RWPE1 (cell line): ENCODE results near the gene CCDC170.

Source experiments
- CTCF ChIA-PET: fragments of 350-600 bp; sonication (Branson Sonifier 250); formaldehyde crosslinking; extraction: SDS; loops from one replicate; lab custom pipeline; 2021; lab: Yijun Ruan, JAX
- POLR2A ChIA-PET: fragments of 400-600 bp; formaldehyde crosslinking; extraction: SDS; loops from one replicate; lab custom pipeline; 2020; ENCODE audit warnings: antibody characterized with exemption; ENCODE audit not compliant: low non-redundant PET; lab: Yijun Ruan, JAX
- DNase-seq: peaks from one replicate; pipeline ENCODE4 v3.0.0; 2012; ENCODE audit warnings: low spot score
- H3K27ac ChIP-seq: fragments of 450-650 bp; 2 replicates; pipeline ENCODE4 v1.5.1; 2017
- CTCF ChIP-seq: fragments of 450-650 bp; conservative IDR thresholded peaks from 2 replicates; pipeline ENCODE4 v1.5.1; 2017; ENCODE audit warnings: low read depth, mild to moderate bottlenecking

Gene CCDC170

GRCh38 chr6:151656392-151656791, 162.6 kb downstream of the CCDC170 start:
- ChIA-PET CTCF (no interaction called here), POLR2A (no interaction called here)
- no peak for TF ChIP-seq CTCF
- no peak for DNase-seq
- no peak overlapping the region for H3K27ac ChIP-seq

- no peak for DNase-seq
- TF ChIP-seq CTCF: no peak
- POLR2A ChIA-PET: no interaction called here
- CTCF ChIA-PET: no interaction called here
- H3K27ac ChIP-seq: no peak overlapping the region
These were observed 164.3 kb downstream of the CCDC170 start for GRCh38 chr6:151658091-151658490.

- no peak overlapping the region for H3K27ac ChIP-seq
- ChIA-PET CTCF (no interaction called here), POLR2A (no interaction called here)
- DNase-seq: no peak
- no peak for TF ChIP-seq CTCF
These were observed 165.4 kb downstream of the CCDC170 start for GRCh38 chr6:151659212-151659611.

- no peak for TF ChIP-seq CTCF
These were observed 167.7 kb downstream of the CCDC170 start for GRCh38 chr6:151661509-151661908.

GRCh38 chr6:151661928-151662327, 168.1 kb downstream of the CCDC170 start:
- POLR2A ChIA-PET: no interaction called here

More at GRCh38 chr6:151661509-151661908, 167.7 kb downstream of the CCDC170 start:
- H3K27ac ChIP-seq: no peak overlapping the region
- ChIA-PET POLR2A (no interaction called here), CTCF (no interaction called here)
- DNase-seq: no peak

GRCh38 chr6:151663559-151663958, 169.7 kb downstream of the CCDC170 start:
- CTCF ChIA-PET: interaction anchor here (0.6 kb wide), 1 partner anchor 304 kb away, joined by 3 read pairs; no protein-coding TSS in a partner anchor
- POLR2A ChIA-PET: no interaction called here

More at GRCh38 chr6:151661928-151662327, 168.1 kb downstream of the CCDC170 start:
- H3K27ac ChIP-seq: no peak overlapping the region
- CTCF ChIA-PET: no interaction called here
- no peak for DNase-seq
- no peak for TF ChIP-seq CTCF

More at GRCh38 chr6:151663559-151663958, 169.7 kb downstream of the CCDC170 start:
- no peak for DNase-seq
- no peak overlapping the region for H3K27ac ChIP-seq
- no peak for TF ChIP-seq CTCF
